Activated T-helper 1 cell treated with anti-CD3 and anti-CD28 coated beads, Interleukin-12 subunit alpha, Interleukin-12 subunit beta, Interleukin-2, Interleukin-4 antibody, amounts not matched to agents 30 ng/mL and 10 ng/mL and 1 ng/mL, durations not matched to agents 14 hours and 24 hours and 36 hours (primary cell): ENCODE results near the gene ROR2. TPM values are rescaled to one million over a fixed set of nuclear protein-coding genes. Genes with fewer than 3 reads are reported as not detected.

Experiments
- DNase-seq: peaks from one replicate; pipeline ENCODE4 v3.0.0; 2021; ENCODE audit warnings: low spot score
- H3K27ac Mint-ChIP-seq: one replicate; pipeline ENCODE4 v1.8.0; 2021; ENCODE audit warnings: mild to moderate bottlenecking, mixed read lengths
- H3K27me3 Mint-ChIP-seq: one replicate; pipeline ENCODE4 v1.8.0; 2022; ENCODE audit warnings: mild to moderate bottlenecking, moderate library complexity, mixed read lengths; ENCODE audit not compliant: insufficient read depth
- H3K36me3 Mint-ChIP-seq: one replicate; pipeline ENCODE4 v1.8.0; 2021; ENCODE audit warnings: low read depth, mixed read lengths
- H3K4me1 Mint-ChIP-seq: one replicate; pipeline ENCODE4 v1.8.0; 2021; ENCODE audit warnings: low read depth, mixed read lengths
- H3K4me3 Mint-ChIP-seq: one replicate; pipeline ENCODE4 v1.8.0; 2021; ENCODE audit warnings: mild to moderate bottlenecking, moderate library complexity, mixed read lengths
- H3K9me3 Mint-ChIP-seq: one replicate; pipeline ENCODE4 v1.8.0; 2021; ENCODE audit warnings: mixed read lengths
- intact Hi-C: fragments of 100-400 bp; cut with micrococcal nuclease; formaldehyde crosslinking; loops from one replicate; pipeline ENCODE4 v1.15.1; 2024
- total RNA-seq: library from RNA; stranded (reverse); gene quantifications from 2 replicates; pipeline ENCODE4 v1.2.3, GENCODE V29; 2022

Gene ROR2
- total RNA-seq, 1 donor from 2014 or later: 1.6 TPM

DNA sequence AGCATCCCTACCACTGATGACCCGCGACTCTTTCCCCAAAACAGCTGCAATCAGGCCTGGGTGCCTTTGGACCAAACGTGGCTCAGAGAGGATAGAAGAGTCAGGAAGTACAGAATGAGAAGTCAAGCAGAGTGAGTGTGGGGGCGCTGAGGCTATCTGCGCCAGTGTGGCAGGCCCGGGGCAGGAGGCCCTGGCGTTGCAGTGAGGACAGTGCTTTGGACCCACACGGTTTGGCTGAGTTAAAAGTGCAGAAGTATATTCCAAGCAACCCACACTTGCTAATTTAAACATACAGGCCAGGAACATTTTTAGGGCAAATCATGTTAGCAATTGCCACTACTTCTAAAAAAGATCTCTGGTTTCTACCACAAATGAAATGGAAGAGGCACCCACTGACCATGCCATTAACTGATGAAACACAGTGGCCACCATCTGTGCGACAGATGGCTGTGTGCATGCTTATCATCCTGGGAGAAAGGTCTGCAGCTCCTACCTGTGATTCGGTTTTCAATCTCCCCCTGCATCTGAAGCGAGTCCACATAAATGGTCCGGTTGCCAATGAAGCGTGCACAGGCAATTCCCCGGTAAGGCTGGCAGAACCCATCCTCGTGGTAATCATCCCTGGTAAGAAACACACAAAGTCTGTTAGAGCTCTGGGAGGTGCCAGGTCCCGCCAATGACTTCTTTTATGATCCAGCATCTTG is 213.0 kb downstream of the ROR2 start:
- Mint-ChIP-seq H3K36me3 (no peaks in the 10 kb centered on the region), H3K4me1 (peaks cover 8% of the 10 kb centered on the region), H3K27ac (no peak overlapping the region), H3K27me3 (peaks cover 2% of the 10 kb centered on the region), H3K9me3 (no peaks in the 10 kb centered on the region), H3K4me3 (no peak overlapping the region)
- no peak for DNase-seq
- intact Hi-C loops: loop anchor here (5.0 kb wide), 1 partner anchor 1510 kb away; no protein-coding TSS in a partner anchor

DNA sequence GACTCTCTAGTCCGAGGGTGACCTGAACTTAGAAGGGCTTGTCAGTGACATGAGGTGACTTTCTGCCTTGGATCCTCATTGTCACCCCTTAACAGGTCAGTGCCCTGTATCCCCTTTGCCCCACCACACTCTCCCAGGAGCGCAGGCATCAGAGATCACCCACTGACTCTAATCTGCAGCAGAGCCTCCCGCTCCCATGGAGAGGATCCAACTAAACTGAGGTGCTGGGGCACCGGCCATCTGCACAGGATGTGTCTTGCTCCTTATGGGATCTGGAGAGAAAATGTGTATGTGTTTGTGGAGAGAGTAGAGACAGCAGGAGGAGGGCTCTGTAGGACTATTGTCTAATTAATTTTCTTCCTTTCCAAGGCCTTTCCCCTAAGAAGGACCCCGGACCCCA is 213.7 kb downstream of the ROR2 start:
- intact Hi-C loops: loop anchor here (5.0 kb wide), 1 partner anchor 1509 kb away; no protein-coding TSS in a partner anchor
- Mint-ChIP-seq H3K4me1 (peaks cover 8% of the 10 kb centered on the region), H3K4me3 (no peak overlapping the region), H3K9me3 (no peaks in the 10 kb centered on the region), H3K27ac (no peak overlapping the region), H3K36me3 (no peaks in the 10 kb centered on the region), H3K27me3 (peaks cover 2% of the 10 kb centered on the region)
- DNase-seq: no peak

DNA sequence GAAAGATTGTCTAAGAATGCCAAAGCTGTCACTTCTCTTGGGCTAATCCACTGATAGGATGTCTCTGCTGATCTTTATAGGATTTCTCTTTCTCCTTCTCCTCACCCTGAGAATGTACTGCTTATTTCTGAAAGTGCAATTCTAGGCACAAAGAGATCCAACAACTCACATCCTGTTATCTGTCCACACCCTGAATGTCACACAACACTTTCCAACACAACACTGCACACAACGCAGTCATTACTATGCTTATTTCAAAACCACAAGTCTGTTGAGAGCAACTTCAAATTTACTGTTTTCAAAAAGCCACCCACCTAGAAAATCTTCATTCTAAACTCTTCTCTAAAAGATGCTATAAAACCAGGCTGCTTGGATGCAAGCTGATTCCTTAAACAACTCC is 215.0 kb downstream of the ROR2 start:
- no peak overlapping the region for H3K27ac Mint-ChIP-seq

DNA sequence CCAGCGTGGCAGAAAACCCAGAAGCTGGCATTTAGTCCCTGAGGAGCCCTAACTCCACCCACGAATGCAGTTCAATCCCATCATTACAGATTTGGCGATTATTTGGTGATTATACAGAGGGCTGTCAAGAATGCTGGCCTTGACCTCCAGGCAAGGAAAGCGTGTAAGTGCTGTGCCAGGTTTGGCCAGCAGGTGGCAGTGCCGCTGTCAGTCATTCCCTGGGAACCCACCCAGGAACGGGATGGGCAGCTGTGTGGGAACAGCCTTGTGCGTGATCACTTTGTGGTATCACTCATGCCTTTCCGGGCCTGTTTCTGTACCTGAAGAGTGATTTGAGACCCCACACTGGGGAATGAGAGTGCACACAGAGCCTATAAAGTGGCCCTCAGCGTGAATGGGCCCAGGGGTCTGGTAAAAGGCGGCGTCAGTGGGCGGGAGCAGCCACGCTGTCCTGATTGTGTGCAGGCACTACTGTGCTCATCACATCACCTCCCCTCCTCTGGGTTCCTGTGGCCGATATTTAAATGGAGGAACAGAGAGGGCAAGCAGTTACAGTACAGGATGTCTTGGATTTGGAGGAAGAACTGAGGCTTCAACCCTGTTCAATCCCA is 215.6 kb downstream of the ROR2 start:
- peak; percentile 33 for DNase-seq
- intact Hi-C loops: loop anchor here (2.0 kb wide), 1 partner anchor 820 kb away; no protein-coding TSS in a partner anchor

More for the DNA sequence above, 215.0 kb downstream of the ROR2 start:
- H3K36me3 Mint-ChIP-seq: no peaks in the 10 kb centered on the region
- intact Hi-C loops: loop anchor here (2.0 to 5.0 kb wide), 2 partner anchors 820 to 1508 kb away; no protein-coding TSS in a partner anchor
- peaks cover 8% of the 10 kb centered on the region for H3K4me1 Mint-ChIP-seq
- H3K4me3 Mint-ChIP-seq: no peak overlapping the region
- no peaks in the 10 kb centered on the region for H3K9me3 Mint-ChIP-seq
- peaks cover 2% of the 10 kb centered on the region for H3K27me3 Mint-ChIP-seq
- DNase-seq: no peak

DNA sequence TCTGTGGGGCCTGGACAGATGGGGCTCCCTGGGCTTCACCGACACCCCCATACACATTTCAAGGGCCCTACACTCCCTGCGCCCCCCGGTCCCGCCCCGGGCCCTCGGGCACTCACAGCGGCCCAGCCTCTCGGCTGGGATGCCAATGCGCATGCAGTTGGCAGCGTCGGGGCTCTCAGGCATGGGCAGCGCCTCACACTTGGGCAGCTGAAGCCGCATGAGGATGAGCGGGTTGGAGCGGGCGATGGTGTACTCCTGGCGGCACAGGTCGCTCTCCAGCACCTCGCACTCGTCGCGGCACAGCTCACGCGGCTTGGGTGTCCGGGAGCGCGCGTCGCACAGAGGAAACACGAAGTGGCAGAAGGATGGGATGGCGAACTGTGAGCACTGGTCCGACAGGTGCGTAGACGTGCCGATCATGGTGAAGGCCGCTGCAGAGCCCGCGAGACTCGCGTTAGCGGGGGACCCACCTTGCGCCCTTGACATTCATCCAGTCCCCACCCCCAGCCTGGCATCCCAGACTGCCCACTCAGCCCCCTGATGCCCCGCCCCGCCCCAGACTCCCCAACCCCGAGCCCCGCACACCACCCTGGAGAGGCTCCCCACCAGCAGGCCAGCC is 216.9 kb downstream of the ROR2 start:
- Mint-ChIP-seq H3K27ac (peak overlapping the region; percentile 52), H3K36me3 (no peaks in the 10 kb centered on the region)
- intact Hi-C loops: no loop called here

More for the DNA sequence above, 215.6 kb downstream of the ROR2 start:
- no peak overlapping the region for H3K4me3 Mint-ChIP-seq
- no peak overlapping the region for H3K27ac Mint-ChIP-seq
- H3K9me3 Mint-ChIP-seq: no peaks in the 10 kb centered on the region
- H3K27me3 Mint-ChIP-seq: peaks cover 2% of the 10 kb centered on the region
- H3K36me3 Mint-ChIP-seq: no peaks in the 10 kb centered on the region
- peaks cover 8% of the 10 kb centered on the region for H3K4me1 Mint-ChIP-seq

DNA sequence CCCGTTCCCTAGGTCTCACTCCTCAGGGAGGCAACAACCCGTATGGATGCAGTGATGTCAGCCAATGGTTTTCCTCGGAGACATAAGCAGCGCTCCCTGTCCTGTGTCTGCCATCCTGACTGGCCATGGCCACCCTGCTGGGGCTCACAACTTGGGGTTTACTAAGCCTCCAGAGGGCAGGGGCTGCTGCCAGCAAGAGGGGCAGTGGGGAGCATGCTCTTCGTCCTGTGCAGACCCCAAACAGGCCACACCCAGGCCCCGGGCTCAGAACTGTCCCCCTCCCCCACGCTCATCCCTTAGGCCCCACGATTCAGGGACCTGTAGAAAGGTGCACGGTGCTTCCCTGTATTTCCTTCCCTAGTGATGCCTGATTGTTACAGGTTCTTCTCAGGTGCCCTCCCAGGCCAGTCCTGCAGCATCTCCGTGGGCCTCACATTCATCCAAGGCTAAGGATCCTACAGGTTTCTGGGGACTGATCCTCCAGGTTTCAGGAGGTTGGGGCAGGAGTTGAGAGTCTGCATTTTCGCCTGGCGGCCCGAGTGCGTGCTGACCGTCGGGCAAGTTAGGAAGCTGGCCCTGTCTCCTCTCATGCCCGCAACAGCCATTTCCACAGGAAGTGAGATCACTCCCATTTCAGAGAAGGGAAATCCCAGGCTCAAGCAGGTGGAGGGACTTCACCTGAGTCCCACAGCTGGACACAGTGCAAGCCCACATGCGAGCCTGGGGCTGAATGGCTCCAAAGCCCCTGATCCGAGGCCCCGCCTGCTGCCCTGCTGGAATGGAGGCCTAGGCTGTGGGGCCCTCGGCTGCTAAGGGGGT is 217.6 kb downstream of the ROR2 start:
- Mint-ChIP-seq H3K36me3 (no peaks in the 10 kb centered on the region), H3K27me3 (peaks cover 2% of the 10 kb centered on the region), H3K27ac (no peak overlapping the region), H3K4me1 (peaks cover 10% of the 10 kb centered on the region), H3K9me3 (no peaks in the 10 kb centered on the region), H3K4me3 (no peak overlapping the region)
- no peak for DNase-seq
- intact Hi-C loops: no loop called here

More for the DNA sequence above, 216.9 kb downstream of the ROR2 start:
- no peaks in the 10 kb centered on the region for H3K9me3 Mint-ChIP-seq
- peaks cover 2% of the 10 kb centered on the region for H3K27me3 Mint-ChIP-seq
- peaks cover 8% of the 10 kb centered on the region for H3K4me1 Mint-ChIP-seq
- DNase-seq: no peak
- H3K4me3 Mint-ChIP-seq: no peak overlapping the region

DNA sequence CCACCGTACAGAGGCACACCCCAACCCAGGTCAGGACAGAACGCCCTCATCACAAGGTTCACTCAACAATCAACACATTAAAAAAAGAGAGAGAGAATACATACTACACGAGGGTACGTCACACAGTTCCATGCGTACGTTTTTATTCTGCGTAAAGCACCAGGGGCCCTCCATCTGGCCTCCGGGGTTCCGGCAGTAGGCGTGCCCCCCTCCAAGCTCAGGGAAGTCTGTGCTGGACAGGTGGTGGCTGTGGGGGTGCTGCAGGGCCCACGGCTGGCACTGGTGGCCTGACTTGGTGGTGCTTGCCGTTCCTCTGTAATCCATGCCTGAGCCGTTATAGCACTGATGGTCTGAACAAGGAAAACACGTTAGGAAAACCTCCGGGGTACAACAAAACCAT is 219.2 kb downstream of the ROR2 start:
- no peaks in the 10 kb centered on the region for H3K36me3 Mint-ChIP-seq
- H3K27ac Mint-ChIP-seq: no peak overlapping the region
- intact Hi-C loops: no loop called here
- no peaks in the 10 kb centered on the region for H3K9me3 Mint-ChIP-seq
- DNase-seq: no peak
- H3K4me1 Mint-ChIP-seq: peaks cover 16% of the 10 kb centered on the region
- no peak overlapping the region for H3K4me3 Mint-ChIP-seq
- H3K27me3 Mint-ChIP-seq: no peaks in the 10 kb centered on the region

DNA sequence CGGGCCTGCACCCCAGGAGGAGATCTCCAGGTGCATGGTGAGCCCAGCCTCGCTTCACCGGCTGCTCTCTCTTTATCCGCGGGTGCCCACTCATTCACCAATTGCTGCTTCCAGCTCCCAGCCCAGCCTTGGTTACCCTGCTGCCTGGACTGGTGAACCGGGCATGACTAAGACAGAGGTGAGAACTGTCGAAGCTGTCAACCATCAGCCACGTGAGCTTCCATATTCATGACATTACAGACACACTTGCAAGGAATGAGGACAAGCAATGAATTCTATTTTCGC is 220.5 kb downstream of the ROR2 start:
- no peaks in the 10 kb centered on the region for H3K36me3 Mint-ChIP-seq
- H3K27me3 Mint-ChIP-seq: no peaks in the 10 kb centered on the region
- intact Hi-C loops: loop anchor here (5.0 kb wide), 2 partner anchors 47 to 692 kb away; no protein-coding TSS in a partner anchor
- DNase-seq: no peak
- no peaks in the 10 kb centered on the region for H3K9me3 Mint-ChIP-seq
- no peak overlapping the region for H3K27ac Mint-ChIP-seq
- H3K4me1 Mint-ChIP-seq: peaks cover 10% of the 10 kb centered on the region
- H3K4me3 Mint-ChIP-seq: no peak overlapping the region

DNA sequence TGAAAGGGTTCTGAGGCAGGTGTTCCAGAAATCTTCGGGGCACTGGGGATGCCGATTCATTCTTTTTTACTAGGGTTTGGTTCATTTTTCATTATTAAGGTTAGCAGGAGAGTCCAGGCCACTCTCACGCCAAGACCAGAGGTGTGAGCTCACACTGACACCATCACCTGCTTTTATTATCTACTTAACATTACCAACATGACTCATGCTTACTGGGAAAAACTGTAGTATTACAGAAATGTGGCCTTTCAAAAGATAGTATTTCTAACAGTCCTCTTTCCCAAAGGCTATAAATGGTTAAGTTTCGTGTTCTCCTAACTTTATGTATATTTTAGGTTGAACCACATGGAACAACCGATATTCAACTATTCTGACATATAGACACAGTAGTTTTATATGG is 222.1 kb downstream of the ROR2 start:
- DNase-seq: no peak
- intact Hi-C loops: loop anchor here (1.0 to 5.0 kb wide), 3 partner anchors 46 to 813 kb away; no protein-coding TSS in a partner anchor
- Mint-ChIP-seq H3K9me3 (no peaks in the 10 kb centered on the region), H3K27me3 (no peaks in the 10 kb centered on the region), H3K4me1 (peaks cover 8% of the 10 kb centered on the region), H3K27ac (no peak overlapping the region), H3K36me3 (no peaks in the 10 kb centered on the region), H3K4me3 (no peak overlapping the region)

DNA sequence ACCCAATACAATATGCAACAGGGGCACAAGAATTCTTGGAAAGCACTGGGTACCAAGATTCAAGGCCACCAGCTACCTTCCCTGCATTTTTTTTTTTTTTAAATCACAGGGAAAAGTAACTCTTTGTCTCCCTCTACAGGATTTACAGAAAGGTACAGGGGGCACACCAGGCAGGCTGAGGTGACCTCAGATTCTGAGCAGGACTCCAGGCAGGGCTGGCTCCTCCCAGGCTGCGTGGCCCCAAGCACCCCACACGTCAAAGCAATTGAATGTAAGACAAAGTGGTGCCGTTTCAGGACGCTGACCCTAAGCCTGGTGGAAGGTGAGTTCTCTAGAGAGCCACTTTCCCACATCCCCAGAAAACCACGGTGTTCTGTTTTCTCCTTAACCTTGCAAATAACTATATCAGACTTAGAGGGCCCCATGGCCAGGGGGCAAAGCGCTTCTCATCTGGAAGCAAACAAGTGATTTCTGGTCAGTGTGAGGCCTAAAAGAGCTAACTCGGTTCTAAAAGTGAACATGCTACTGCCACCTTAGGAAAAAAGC is 222.6 kb downstream of the ROR2 start:
- intact Hi-C loops: loop anchor here (1.0 to 5.0 kb wide), 3 partner anchors 45 to 812 kb away; no protein-coding TSS in a partner anchor
- no peak overlapping the region for H3K27ac Mint-ChIP-seq
- H3K4me3 Mint-ChIP-seq: no peak overlapping the region

DNA sequence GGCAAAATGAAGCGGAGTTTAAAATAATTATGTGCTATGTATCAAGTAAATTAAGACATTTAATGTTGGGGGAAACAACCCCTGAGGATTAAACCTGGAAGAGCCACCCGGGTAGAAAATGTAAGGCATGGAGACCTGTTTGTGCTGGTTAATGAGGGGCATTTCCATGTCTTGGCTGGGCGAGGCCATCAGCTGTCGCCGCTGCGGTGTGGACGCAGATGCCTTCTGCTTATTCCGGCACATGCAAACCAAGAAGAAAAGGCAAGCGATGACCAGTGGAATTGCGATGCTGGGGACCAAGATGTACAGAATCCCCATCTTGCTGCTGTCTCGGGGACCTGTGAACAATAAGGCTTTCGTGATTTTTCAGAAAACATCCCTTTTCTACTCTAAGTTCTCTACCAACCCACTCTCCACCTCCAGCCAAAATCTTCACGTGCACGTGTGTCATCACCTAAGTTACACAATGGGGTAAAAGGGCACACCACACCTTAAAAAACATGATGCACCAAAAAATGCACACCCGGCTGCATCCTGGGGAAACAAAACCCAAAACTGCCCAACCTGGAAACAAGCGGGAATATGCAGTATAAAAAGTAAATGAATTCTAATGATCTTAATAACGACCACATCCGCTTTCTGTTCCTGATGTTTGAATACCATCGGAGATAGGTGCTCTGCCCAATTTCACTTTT is 223.5 kb downstream of the ROR2 start:
- Mint-ChIP-seq H3K27ac (no peak overlapping the region), H3K36me3 (no peaks in the 10 kb centered on the region), H3K4me3 (no peak overlapping the region), H3K4me1 (peaks cover 8% of the 10 kb centered on the region), H3K27me3 (peaks cover 4% of the 10 kb centered on the region), H3K9me3 (no peaks in the 10 kb centered on the region)
- intact Hi-C loops: loop anchor here (1.0 to 5.0 kb wide), 3 partner anchors 44 to 811 kb away; no protein-coding TSS in a partner anchor
- DNase-seq: no peak

More for the DNA sequence above, 222.6 kb downstream of the ROR2 start:
- Mint-ChIP-seq H3K9me3 (no peaks in the 10 kb centered on the region), H3K27me3 (no peaks in the 10 kb centered on the region), H3K36me3 (no peaks in the 10 kb centered on the region), H3K4me1 (peaks cover 8% of the 10 kb centered on the region)
- peak; percentile 12 for DNase-seq

DNA sequence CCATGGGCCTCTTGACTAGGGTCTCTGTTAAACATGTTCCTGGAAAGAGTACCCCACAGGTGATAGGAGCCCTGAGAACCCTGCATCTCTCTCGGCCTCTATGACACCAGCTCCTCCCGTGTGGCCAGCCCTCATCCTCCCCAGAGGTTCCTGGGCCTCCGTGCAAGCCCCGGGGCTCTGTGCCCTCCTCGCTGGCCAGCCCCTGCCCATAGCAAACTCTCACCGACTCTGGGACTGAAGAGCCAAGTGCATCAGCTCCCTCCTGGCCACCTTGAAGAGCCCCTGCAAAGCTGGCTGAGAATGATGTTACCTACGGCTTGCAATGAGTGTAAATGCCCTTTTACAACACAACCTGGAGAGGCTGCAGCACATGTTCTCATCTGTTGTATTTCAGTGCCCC is 224.4 kb downstream of the ROR2 start:
- no peaks in the 10 kb centered on the region for H3K36me3 Mint-ChIP-seq
- peaks cover 8% of the 10 kb centered on the region for H3K4me1 Mint-ChIP-seq
- H3K27me3 Mint-ChIP-seq: peaks cover 10% of the 10 kb centered on the region
- intact Hi-C loops: loop anchor here (5.0 kb wide), 2 partner anchors 43 to 688 kb away; no protein-coding TSS in a partner anchor
- no peaks in the 10 kb centered on the region for H3K9me3 Mint-ChIP-seq
- no peak overlapping the region for H3K4me3 Mint-ChIP-seq
- no peak for DNase-seq
- H3K27ac Mint-ChIP-seq: no peak overlapping the region
